MM.1S (cell line): ENCODE data around the gene ACTN4.

ENCODE experiments used
- DNase-seq: peaks from one replicate; pipeline ENCODE4 v3.0.0-alpha.2; 2015
- H2AFZ ChIP-seq: fragments of 300-600 bp; sonication (generic); 2 replicates; pipeline ENCODE4 v1.6.0; 2016; ENCODE audit warnings: antibody characterized with exemption, low read length
- H3F3A ChIP-seq: fragments of 300-600 bp; sonication (generic); 2 replicates; pipeline ENCODE4 v1.6.1; 2016; ENCODE audit warnings: mild to moderate bottlenecking, antibody characterized with exemption, low read length, moderate library complexity, mixed read lengths; ENCODE audit not compliant: insufficient read depth
- H3K27ac ChIP-seq: fragments of 300-600 bp; sonication (generic); 2 replicates; pipeline ENCODE4 v1.5.1; 2016; ENCODE audit warnings: mild to moderate bottlenecking, low read length
- H3K27me3 ChIP-seq: fragments of 300-600 bp; sonication (generic); replicated peaks from 2 replicates; pipeline ENCODE4 v1.6.0; 2016; ENCODE audit warnings: low read length; ENCODE audit not compliant: insufficient read depth
- H3K36me3 ChIP-seq: fragments of 300-600 bp; sonication (generic); replicated peaks from 2 replicates; pipeline ENCODE4 v1.6.1; 2016; ENCODE audit warnings: mild to moderate bottlenecking, low read length, mixed read lengths; ENCODE audit not compliant: insufficient read depth
- H3K4me1 ChIP-seq: fragments of 300-600 bp; sonication (generic); 2 replicates; pipeline ENCODE4 v1.6.1; 2016; ENCODE audit warnings: low read length, mixed read lengths
- H3K4me2 ChIP-seq: fragments of 300-600 bp; sonication (generic); 2 replicates; pipeline ENCODE4 v1.6.0; 2016; ENCODE audit warnings: low read depth, low read length
- H3K4me3 ChIP-seq: fragments of 300-600 bp; sonication (generic); 2 replicates; pipeline ENCODE4 v1.5.1; 2016; ENCODE audit warnings: low read length, mixed read lengths
- H3K79me2 ChIP-seq: fragments of 300-600 bp; sonication (generic); 2 replicates; pipeline ENCODE4 v1.6.1; 2016; ENCODE audit warnings: mixed run types, low read length, mixed read lengths
- H3K9ac ChIP-seq: fragments of 300-600 bp; sonication (generic); 2 replicates; pipeline ENCODE4 v1.6.1; 2016; ENCODE audit warnings: low read length, mixed read lengths
- H3K9me2 ChIP-seq: fragments of 300-600 bp; sonication (generic); replicated peaks from 2 replicates; pipeline ENCODE4 v1.6.1; 2016; ENCODE audit warnings: mild to moderate bottlenecking, low read length, mixed read lengths; ENCODE audit not compliant: insufficient read depth
- H3K9me3 ChIP-seq: fragments of 300-600 bp; sonication (generic); replicated peaks from 2 replicates; pipeline ENCODE4 v1.6.1; 2016; ENCODE audit warnings: mild to moderate bottlenecking, low read length, mixed read lengths; ENCODE audit not compliant: insufficient read depth
- H4K20me1 ChIP-seq: fragments of 300-600 bp; sonication (generic); 2 replicates; pipeline ENCODE4 v1.6.1; 2016; ENCODE audit warnings: mild to moderate bottlenecking, low read length, moderate library complexity, mixed read lengths; ENCODE audit not compliant: insufficient read depth
- EZH2 ChIP-seq: fragments of 300-600 bp; sonication (generic); optimal IDR thresholded peaks from 2 replicates; pipeline ENCODE3; 2017; ENCODE audit warnings: low read depth, mild to moderate bottlenecking, antibody characterized with exemption, low read length, mixed read lengths
- EZH2phosphoT487 ChIP-seq: fragments of 300-600 bp; sonication (generic); IDR thresholded peaks from 2 replicates; pipeline ENCODE4 v1.6.1; 2018; ENCODE audit warnings: antibody characterized with exemption, low read length
- TF ChIP-seq, protein P1 (sequence below): fragments of 300-600 bp; sonication (generic); IDR thresholded peaks from 2 replicates; pipeline ENCODE4 v1.5.1; 2016; ENCODE audit warnings: antibody characterized with exemption, low read length, mixed read lengths

ACTN4 gene

DNA sequence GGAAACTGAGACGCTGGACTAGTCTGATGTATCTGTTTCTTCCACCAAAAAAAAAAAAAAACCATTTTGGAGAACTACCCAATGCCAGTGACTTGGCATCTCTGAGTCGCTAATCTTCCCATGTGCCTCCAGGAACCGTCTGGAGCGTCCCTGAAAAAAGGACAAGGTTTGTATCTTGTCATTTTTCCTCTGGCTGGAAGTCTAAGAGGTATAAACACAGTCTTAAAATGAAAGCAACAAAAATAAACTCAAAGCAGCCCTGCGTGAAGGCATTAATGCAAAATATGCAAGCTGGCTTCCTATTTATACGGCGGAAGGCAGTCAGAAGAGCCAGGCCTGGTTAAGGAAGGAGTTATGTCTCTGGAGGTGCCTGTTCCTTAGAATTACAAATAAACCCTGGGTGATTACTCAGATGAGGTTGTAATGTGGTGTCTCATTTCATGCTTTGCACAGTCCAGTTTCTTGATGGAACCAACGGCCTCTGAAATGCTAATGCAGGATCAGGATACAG lies 20.3 kb downstream of the ACTN4 start:
- Histone ChIP-seq H3K9me2 (no peaks in the 10 kb centered on the region), H3K36me3 (no peaks in the 10 kb centered on the region), H3K27ac (no peak overlapping the region), H3K4me1 (peaks cover 8% of the 10 kb centered on the region), H3K79me2 (peaks cover 98% of the 10 kb centered on the region), H3F3A (no peaks in the 10 kb centered on the region), H3K9me3 (no peaks in the 10 kb centered on the region), H3K4me2 (no peak overlapping the region), H2AFZ (no peak overlapping the region), H4K20me1 (no peaks in the 10 kb centered on the region), H3K4me3 (no peak overlapping the region), H3K27me3 (no peaks in the 10 kb centered on the region), H3K9ac (no peak overlapping the region)
- TF ChIP-seq EZH2: no peak
- TF ChIP-seq, protein P1, sequence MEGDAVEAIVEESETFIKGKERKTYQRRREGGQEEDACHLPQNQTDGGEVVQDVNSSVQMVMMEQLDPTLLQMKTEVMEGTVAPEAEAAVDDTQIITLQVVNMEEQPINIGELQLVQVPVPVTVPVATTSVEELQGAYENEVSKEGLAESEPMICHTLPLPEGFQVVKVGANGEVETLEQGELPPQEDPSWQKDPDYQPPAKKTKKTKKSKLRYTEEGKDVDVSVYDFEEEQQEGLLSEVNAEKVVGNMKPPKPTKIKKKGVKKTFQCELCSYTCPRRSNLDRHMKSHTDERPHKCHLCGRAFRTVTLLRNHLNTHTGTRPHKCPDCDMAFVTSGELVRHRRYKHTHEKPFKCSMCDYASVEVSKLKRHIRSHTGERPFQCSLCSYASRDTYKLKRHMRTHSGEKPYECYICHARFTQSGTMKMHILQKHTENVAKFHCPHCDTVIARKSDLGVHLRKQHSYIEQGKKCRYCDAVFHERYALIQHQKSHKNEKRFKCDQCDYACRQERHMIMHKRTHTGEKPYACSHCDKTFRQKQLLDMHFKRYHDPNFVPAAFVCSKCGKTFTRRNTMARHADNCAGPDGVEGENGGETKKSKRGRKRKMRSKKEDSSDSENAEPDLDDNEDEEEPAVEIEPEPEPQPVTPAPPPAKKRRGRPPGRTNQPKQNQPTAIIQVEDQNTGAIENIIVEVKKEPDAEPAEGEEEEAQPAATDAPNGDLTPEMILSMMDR: no peak
- DNase-seq: no peak

DNA sequence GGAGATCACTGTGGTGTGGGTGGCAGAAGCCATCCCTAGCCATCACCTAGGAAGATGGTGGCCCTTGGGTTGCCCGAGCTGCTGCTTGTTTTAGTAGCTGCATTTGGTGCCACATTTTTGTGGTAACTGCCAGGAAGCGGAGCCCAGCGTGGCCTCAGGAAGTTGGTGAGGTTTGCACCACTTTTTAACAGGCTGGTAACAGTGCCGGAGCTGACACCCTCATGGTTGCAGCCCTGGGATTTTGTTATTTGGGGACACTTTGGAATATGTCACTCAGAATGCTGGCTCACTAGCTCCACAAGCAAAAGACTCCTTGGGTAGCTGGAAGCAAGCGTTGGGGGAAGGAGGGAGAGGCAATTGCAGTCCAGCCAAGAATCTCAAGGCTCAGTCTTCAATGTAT lies 22.1 kb downstream of the ACTN4 start:
- Histone ChIP-seq H3K79me2 (peaks cover 93% of the 10 kb centered on the region), H4K20me1 (no peaks in the 10 kb centered on the region), H3F3A (no peaks in the 10 kb centered on the region), H3K36me3 (no peaks in the 10 kb centered on the region), H3K27ac (peak overlapping the region; percentile 24; the same call in 1 of the 2 replicates), H3K4me2 (peak overlapping the region; percentile 43), H3K4me1 (peaks cover 8% of the 10 kb centered on the region), H3K27me3 (no peaks in the 10 kb centered on the region), H2AFZ (no peak overlapping the region), H3K9ac (no peak overlapping the region), H3K9me3 (no peaks in the 10 kb centered on the region), H3K4me3 (no peak overlapping the region), H3K9me2 (no peaks in the 10 kb centered on the region)
- DNase-seq: peak; percentile 31
- TF ChIP-seq, protein P1: no peak
- TF ChIP-seq EZH2phosphoT487 (no peak), EZH2 (no peak)

DNA sequence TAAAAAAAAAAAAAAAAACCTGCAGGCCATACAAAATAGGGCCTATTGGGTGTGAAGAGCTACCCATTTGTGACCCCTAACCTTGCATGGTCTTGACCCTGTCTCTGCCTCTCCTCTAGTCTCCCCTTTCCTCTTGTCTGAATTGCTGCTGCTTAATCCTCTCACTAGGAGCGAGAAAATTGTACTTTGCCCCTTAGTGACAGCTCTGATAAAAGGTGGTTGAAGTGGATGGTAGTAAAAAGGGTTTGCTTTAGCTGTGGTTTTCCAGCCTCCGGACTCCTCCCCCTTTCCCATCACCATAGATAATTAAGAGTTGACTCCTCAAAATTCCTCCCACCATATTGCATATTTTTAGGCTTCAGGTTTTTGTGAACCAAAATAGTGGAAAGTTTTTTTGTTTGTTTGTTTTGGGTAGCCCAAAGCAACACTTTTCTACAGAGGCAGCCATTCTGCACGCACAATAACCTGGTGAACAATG lies 23.5 kb downstream of the ACTN4 start:
- Histone ChIP-seq H3K9me3 (no peaks in the 10 kb centered on the region), H2AFZ (no peak overlapping the region), H3K27ac (no peak overlapping the region), H4K20me1 (0 out of 2 replicates have a peak, but pooled peaks cover 3% of the 10 kb centered on the region), H3K79me2 (peaks cover 93% of the 10 kb centered on the region), H3K4me2 (no peak overlapping the region), H3K27me3 (no peaks in the 10 kb centered on the region), H3K9ac (no peak overlapping the region), H3F3A (no peaks in the 10 kb centered on the region), H3K36me3 (no peaks in the 10 kb centered on the region), H3K4me3 (no peak overlapping the region), H3K9me2 (no peaks in the 10 kb centered on the region), H3K4me1 (peaks cover 13% of the 10 kb centered on the region)
- no peak for DNase-seq
- TF ChIP-seq, protein P1: no peak
- TF ChIP-seq EZH2 (no peak), EZH2phosphoT487 (no peak)
